BLaER1 (cell line): Measurements from ENCODE around the gene MYRFL.

Source experiments
- H3K27ac ChIP-seq: shearing (Covaris generic); formaldehyde crosslinking; 2 replicates; pipeline ENCODE4 v1.8.1; 2022
- H3K27me3 ChIP-seq: shearing (Covaris generic); formaldehyde crosslinking; 2 replicates; pipeline ENCODE4 v1.8.1; 2022
- H3K36me3 ChIP-seq: shearing (Covaris generic); formaldehyde crosslinking; 2 replicates; pipeline ENCODE4 v1.8.1; 2022
- H3K4me1 ChIP-seq: shearing (Covaris generic); formaldehyde crosslinking; 2 replicates; pipeline ENCODE4 v1.8.1; 2022
- H3K4me2 ChIP-seq: shearing (Covaris generic); formaldehyde crosslinking; 2 replicates; pipeline ENCODE4 v1.8.1; 2022
- H3K4me3 ChIP-seq: shearing (Covaris generic); formaldehyde crosslinking; 2 replicates; pipeline ENCODE4 v1.8.1; 2022
- H3K9ac ChIP-seq: shearing (Covaris generic); formaldehyde crosslinking; 2 replicates; pipeline ENCODE4 v1.8.1; 2022
- H3K9me3 ChIP-seq: shearing (Covaris generic); formaldehyde crosslinking; 2 replicates; pipeline ENCODE4 v1.8.1; 2022
- H4K20me1 ChIP-seq: shearing (Covaris generic); formaldehyde crosslinking; 2 replicates; pipeline ENCODE4 v1.8.1; 2022
- Cebpa-rat ChIP-seq: shearing (Covaris generic); IDR thresholded peaks from 2 replicates; pipeline ENCODE4 v1.8.1; 2022

MYRFL gene

GRCh38 chr12:70002912-70003255 is 177.9 kb downstream of the MYRFL start:
- Histone ChIP-seq H3K4me3 (no peak overlapping the region), H3K4me2 (no peak overlapping the region), H3K4me1 (no peaks in the 10 kb centered on the region), H4K20me1 (no peaks in the 10 kb centered on the region), H3K27ac (no peak overlapping the region), H3K9me3 (peaks cover 19% of the 10 kb centered on the region), H3K9ac (no peak overlapping the region), H3K27me3 (no peaks in the 10 kb centered on the region), H3K36me3 (no peaks in the 10 kb centered on the region)
- TF ChIP-seq Cebpa-rat: no peak

- Histone ChIP-seq H3K9ac (no peak overlapping the region), H3K36me3 (no peaks in the 10 kb centered on the region), H3K4me3 (no peak overlapping the region), H4K20me1 (no peaks in the 10 kb centered on the region), H3K27ac (no peak overlapping the region), H3K4me1 (no peaks in the 10 kb centered on the region), H3K4me2 (no peak overlapping the region), H3K9me3 (peaks cover 41% of the 10 kb centered on the region), H3K27me3 (no peaks in the 10 kb centered on the region)
- TF ChIP-seq Cebpa-rat: no peak
Measured at GRCh38 chr12:70005864-70006618, 181.0 kb downstream of the MYRFL start.

- H3K4me3 ChIP-seq: no peak overlapping the region
- no peak for TF ChIP-seq Cebpa-rat
- H3K27me3 ChIP-seq: no peaks in the 10 kb centered on the region
- H4K20me1 ChIP-seq: no peaks in the 10 kb centered on the region
- no peak overlapping the region for H3K27ac ChIP-seq
- no peak overlapping the region for H3K9ac ChIP-seq
- H3K4me2 ChIP-seq: no peak overlapping the region
- peaks cover 41% of the 10 kb centered on the region for H3K9me3 ChIP-seq
- no peaks in the 10 kb centered on the region for H3K36me3 ChIP-seq
- no peaks in the 10 kb centered on the region for H3K4me1 ChIP-seq
Measured at GRCh38 chr12:70006619-70006973, 181.6 kb downstream of the MYRFL start.

GRCh38 chr12:70007687-70008086 is 182.7 kb downstream of the MYRFL start:
- Histone ChIP-seq H3K9me3 (peaks cover 41% of the 10 kb centered on the region), H4K20me1 (no peaks in the 10 kb centered on the region), H3K36me3 (no peaks in the 10 kb centered on the region), H3K27ac (no peak overlapping the region), H3K4me2 (no peak overlapping the region), H3K4me3 (no peak overlapping the region), H3K9ac (no peak overlapping the region), H3K4me1 (no peaks in the 10 kb centered on the region), H3K27me3 (no peaks in the 10 kb centered on the region)
- TF ChIP-seq Cebpa-rat: no peak
